HL-60 (cell line): ENCODE measurements around the gene NKAIN1.

Source experiments
- CTCF ChIP-seq: IDR thresholded peaks from one replicate; pipeline ENCODE4 v1.5.1; 2011; ENCODE audit warnings: low read length, control low read depth, inconsistent platforms; ENCODE audit not compliant: insufficient read depth
- POLR2AphosphoS5 ChIP-seq: IDR thresholded peaks from 2 replicates; pipeline ENCODE4 v1.6.1; 2012; ENCODE audit warnings: low read depth

GRCh38 chr1:31183126-31183525 lies 56.6 kb downstream of the NKAIN1 start:
- TF ChIP-seq POLR2AphosphoS5, result no peak
- TF ChIP-seq CTCF, result no peak
